SU-DHL-6 (cell line): ENCODE results near the gene ST6GALNAC2.

Experiments used
- CTCF ChIP-seq: fragments of 200-600 bp; sonication (generic); IDR thresholded peaks from one replicate; pipeline ENCODE4 v1.5.1; 2017; ENCODE audit warnings: antibody characterized with exemption, mild to moderate bottlenecking, low read length, moderate library complexity; ENCODE audit not compliant: insufficient read depth, poor library complexity, severe bottlenecking
- EZH2phosphoT487 ChIP-seq: fragments of 200-600 bp; sonication (generic), shearing (Covaris generic); conservative IDR thresholded peaks from 2 replicates; pipeline ENCODE4 v1.6.1; 2018; ENCODE audit warnings: mild to moderate bottlenecking, antibody characterized with exemption, low read length, moderate library complexity, mixed read lengths

- no peak for TF ChIP-seq EZH2phosphoT487
- no peak for TF ChIP-seq CTCF
Measured at GRCh38 chr17:76539631-76540271, 45.9 kb downstream of the ST6GALNAC2 start, which contains the start of gene PRCD.
